Hepatocyte (in vitro differentiated cells): ENCODE data around the gene WDR53. TPM values are rescaled to one million over a fixed set of nuclear protein-coding genes. Genes with fewer than 3 reads are reported as not detected.

Experiments used
- DNase-seq: peaks from one replicate; pipeline ENCODE4 v3.0.0-alpha.2; 2016; ENCODE audit warnings: low spot score
- H2AFZ ChIP-seq: fragments of 200-600 bp; sonication (generic); 2 replicates; pipeline ENCODE4 v1.6.0; 2016; ENCODE audit warnings: antibody characterized with exemption, mild to moderate bottlenecking
- H3K27ac ChIP-seq: fragments of 200-600 bp; sonication (generic); 2 replicates; pipeline ENCODE4 v1.5.1; 2016; ENCODE audit warnings: mild to moderate bottlenecking
- H3K27me3 ChIP-seq: fragments of 200-600 bp; sonication (generic); 2 replicates; pipeline ENCODE4 v1.6.1; 2016
- H3K36me3 ChIP-seq: fragments of 200-600 bp; sonication (generic); replicated peaks from 2 replicates; pipeline ENCODE4 v1.5.1; 2016; ENCODE audit warnings: low read depth; ENCODE audit not compliant: insufficient read depth
- H3K4me1 ChIP-seq: fragments of 200-600 bp; sonication (generic); 2 replicates; pipeline ENCODE4 v1.5.1; 2016; ENCODE audit warnings: mild to moderate bottlenecking, moderate library complexity; ENCODE audit not compliant: insufficient read depth
- H3K4me2 ChIP-seq: fragments of 200-600 bp; sonication (generic); 2 replicates; pipeline ENCODE4 v1.6.0; 2016
- H3K4me3 ChIP-seq: fragments of 200-600 bp; sonication (generic); 2 replicates; pipeline ENCODE4 v1.5.1; 2016; ENCODE audit warnings: mild to moderate bottlenecking
- H3K79me2 ChIP-seq: fragments of 200-600 bp; sonication (generic); 2 replicates; pipeline ENCODE4 v1.6.0; 2017; ENCODE audit warnings: mild to moderate bottlenecking
- H3K9me2 ChIP-seq: fragments of 200-600 bp; sonication (generic); replicated peaks from 2 replicates; pipeline ENCODE4 v1.6.0; 2017; ENCODE audit warnings: mild to moderate bottlenecking; ENCODE audit not compliant: insufficient read depth
- H3K9me3 ChIP-seq: fragments of 200-600 bp; sonication (generic); 2 replicates; pipeline ENCODE4 v1.5.1; 2016; ENCODE audit warnings: low read depth, mild to moderate bottlenecking
- H4K20me1 ChIP-seq: fragments of 200-600 bp; sonication (generic); 2 replicates; pipeline ENCODE4 v1.6.0; 2016; ENCODE audit warnings: mild to moderate bottlenecking; ENCODE audit not compliant: insufficient read depth, poor library complexity, severe bottlenecking
- CTCF ChIP-seq: fragments of 200-600 bp; sonication (generic); IDR thresholded peaks from 2 replicates; pipeline ENCODE4 v1.5.1; 2016; ENCODE audit warnings: antibody characterized with exemption, mild to moderate bottlenecking; ENCODE audit not compliant: poor library complexity
- EZH2 ChIP-seq: fragments of 200-600 bp; sonication (generic); IDR thresholded peaks from 2 replicates; pipeline ENCODE4 v1.6.1; 2016; ENCODE audit warnings: antibody characterized with exemption, mild to moderate bottlenecking, borderline replicate concordance
- EZH2phosphoT487 ChIP-seq: fragments of 200-600 bp; sonication (generic); IDR thresholded peaks from one replicate; pipeline ENCODE4 v1.6.1; 2018; ENCODE audit warnings: antibody characterized with exemption, mild to moderate bottlenecking, low read depth, moderate library complexity; ENCODE audit not compliant: unreplicated experiment, severe bottlenecking
- WGBS: methylation state at CpG from one replicate; pipeline ENCODE4 v1.1.6; 2016; ENCODE audit warnings: low lambda C conversion rate; ENCODE audit errors: missing lambda C conversion rate; 5-methylcytosine and 5-hydroxymethylcytosine counted together
- polyA plus RNA-seq: library from polyadenylated mRNA; unstranded; fragments of >200 nt; fragmentation: Nextera tagmentation; extraction: Ambion mirVana; gene quantifications from 2 replicates; pipeline ENCODE4 v1.2.1, GENCODE V29; 2016
- total RNA-seq: library from RNA; depleted of rRNA; stranded (reverse); fragments of >200 nt; gene quantifications from 2 replicates; pipeline ENCODE4 v1.2.3, GENCODE V29; 2014

The WDR53 gene
- total and polyA plus RNA-seq, 2 experiments from 2014 or later = 6.9 to 8.8 TPM

- TF ChIP-seq CTCF (no peak), EZH2 (no peak), EZH2phosphoT487 (no peak)
- H3K9me3 ChIP-seq = no peaks in the 10 kb centered on the region
- H3K79me2 ChIP-seq = no peaks in the 10 kb centered on the region
- WGBS = 91% methylated on average over 6 of the region's 6 CpGs
- no peaks in the 10 kb centered on the region for H3K27me3 ChIP-seq
- H3K4me3 ChIP-seq = no peak overlapping the region
- DNase-seq = no peak
- H3K36me3 ChIP-seq = no peaks in the 10 kb centered on the region
- no peak overlapping the region for H3K4me2 ChIP-seq
- H2AFZ ChIP-seq = no peak overlapping the region
- H3K9me2 ChIP-seq = no peaks in the 10 kb centered on the region
- H4K20me1 ChIP-seq = no peaks in the 10 kb centered on the region
- no peak overlapping the region for H3K27ac ChIP-seq
- H3K4me1 ChIP-seq = no peaks in the 10 kb centered on the region
These were observed 26.5 kb downstream of the WDR53 start for GRCh38 chr3:196541684-196542445.

DNA sequence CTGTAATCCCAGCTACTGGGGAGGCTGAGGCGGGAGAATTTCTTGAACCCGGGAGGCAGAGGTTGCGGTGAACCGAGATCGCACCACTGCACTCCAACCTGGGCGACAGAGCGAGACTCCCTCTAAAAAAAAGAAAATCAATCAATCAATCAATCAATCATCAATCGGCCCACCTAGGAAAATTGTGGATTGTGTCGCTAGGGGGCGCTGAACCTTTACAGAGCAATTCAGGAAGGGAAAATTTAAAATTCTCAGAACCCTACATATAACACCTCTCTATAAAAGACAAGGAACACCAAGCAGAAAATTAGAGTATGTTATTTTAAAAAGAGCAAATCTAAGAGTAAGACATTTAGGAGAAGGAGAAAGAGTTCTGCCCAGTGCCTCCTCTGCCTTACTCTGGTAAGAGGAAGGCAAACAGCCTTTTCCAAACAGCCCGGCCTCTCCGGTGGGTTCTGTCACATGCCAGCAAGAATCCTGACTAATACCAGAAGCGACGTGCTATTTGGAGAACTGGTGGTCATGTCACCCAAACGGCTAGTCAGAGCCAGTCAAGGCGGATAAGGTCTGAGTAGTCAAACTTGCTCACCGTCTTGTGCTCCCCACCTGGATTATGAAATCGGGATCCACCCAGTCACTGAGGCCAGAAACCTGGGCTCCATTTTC is 30.9 kb downstream of the WDR53 start:
- no peaks in the 10 kb centered on the region for H3K4me1 ChIP-seq
- no peaks in the 10 kb centered on the region for H3K27me3 ChIP-seq
- no peaks in the 10 kb centered on the region for H3K9me3 ChIP-seq
- H3K36me3 ChIP-seq = no peaks in the 10 kb centered on the region
- H4K20me1 ChIP-seq = no peaks in the 10 kb centered on the region
- H3K4me2 ChIP-seq = no peak overlapping the region
- TF ChIP-seq EZH2 (no peak), CTCF (peak; percentile 47)
- WGBS = 57% methylated on average over 18 of the region's 18 CpGs
- H2AFZ ChIP-seq = no peak overlapping the region
- no peaks in the 10 kb centered on the region for H3K79me2 ChIP-seq
- no peak for DNase-seq
- H3K27ac ChIP-seq = no peak overlapping the region
- no peak overlapping the region for H3K4me3 ChIP-seq
- no peaks in the 10 kb centered on the region for H3K9me2 ChIP-seq

DNA sequence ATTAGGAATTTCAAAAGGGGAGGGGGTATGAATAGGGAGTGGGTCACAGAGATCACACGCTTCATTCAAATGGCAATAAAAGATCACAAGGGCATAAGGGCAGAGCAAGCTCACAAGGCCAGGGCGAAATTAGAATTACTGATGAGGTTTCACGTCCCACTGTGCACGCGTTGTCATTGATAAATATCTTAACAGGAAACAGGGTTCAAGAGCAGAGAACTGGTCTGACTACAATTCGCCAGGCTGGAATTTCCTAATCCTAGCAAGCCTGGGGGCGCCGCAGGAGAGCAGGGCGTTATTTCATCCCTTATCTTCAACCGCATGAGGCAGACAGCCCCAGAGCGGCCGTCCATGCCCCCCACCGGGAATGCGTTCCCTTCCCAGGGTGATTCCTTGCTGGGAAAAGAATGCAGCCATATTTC is 35.1 kb downstream of the WDR53 start:
- H3K4me2 ChIP-seq = no peak overlapping the region
- H3K4me1 ChIP-seq = no peaks in the 10 kb centered on the region
- 31% methylated on average over 14 of the region's 14 CpGs for WGBS
- H3K9me3 ChIP-seq = no peaks in the 10 kb centered on the region
- H3K79me2 ChIP-seq = no peaks in the 10 kb centered on the region
- H3K27ac ChIP-seq = no peak overlapping the region
- H4K20me1 ChIP-seq = no peaks in the 10 kb centered on the region
- TF ChIP-seq EZH2 = no peak
- no peak for TF ChIP-seq CTCF
- TF ChIP-seq EZH2phosphoT487 = no peak
- no peak overlapping the region for H2AFZ ChIP-seq
- no peak for DNase-seq
- H3K27me3 ChIP-seq = no peaks in the 10 kb centered on the region
- H3K36me3 ChIP-seq = no peaks in the 10 kb centered on the region
- H3K4me3 ChIP-seq = no peak overlapping the region
- H3K9me2 ChIP-seq = no peaks in the 10 kb centered on the region
